GOT3 (cell line): ENCODE measurements around the gene CALML5.

ENCODE experiments used
- DNase-seq: peaks from one replicate; lab custom pipeline; 2025; ENCODE audit warnings: mixed read lengths; lab: John Stamatoyannopoulos, UW

CALML5 gene

GRCh38 chr10:5499493-5500140 lies at the start of gene CALML5:
Gene CALML5, minus strand, starts transcription at chr10:5499570. Its CDS starts 132 bp downstream, at chr10:5499438.
- no peak for DNase-seq

GRCh38 chr10:5547931-5548660 lies 48.7 kb upstream of the CALML5 start:
- DNase-seq, result no peak

- no peak for DNase-seq
Measured at GRCh38 chr10:5547681-5547930, 48.2 kb upstream of the CALML5 start.

GRCh38 chr10:5546891-5547680 lies 47.7 kb upstream of the CALML5 start:
- no peak for DNase-seq

- DNase-seq, result no peak
Measured at GRCh38 chr10:5545778-5546710, 46.7 kb upstream of the CALML5 start.

GRCh38 chr10:5545426-5545777 lies 46.0 kb upstream of the CALML5 start:
- DNase-seq, result no peak

GRCh38 chr10:5545011-5545410 lies 45.6 kb upstream of the CALML5 start:
- DNase-seq, result no peak

GRCh38 chr10:5544216-5544805 lies 44.9 kb upstream of the CALML5 start:
- no peak for DNase-seq

- DNase-seq, result no peak
Measured at GRCh38 chr10:5543623-5544022, 44.3 kb upstream of the CALML5 start.

GRCh38 chr10:5542100-5542499 lies 42.7 kb upstream of the CALML5 start:
- no peak for DNase-seq

- no peak for DNase-seq
Measured at GRCh38 chr10:5540891-5541290, 41.5 kb upstream of the CALML5 start.

- DNase-seq, result no peak
Measured at GRCh38 chr10:5540080-5540479, 40.7 kb upstream of the CALML5 start.

- DNase-seq, result no peak
Measured at GRCh38 chr10:5538892-5539651, 39.7 kb upstream of the CALML5 start.

GRCh38 chr10:5538446-5538845 lies 39.1 kb upstream of the CALML5 start:
- DNase-seq, result no peak

GRCh38 chr10:5537684-5538083 lies 38.3 kb upstream of the CALML5 start:
- DNase-seq, result no peak

GRCh38 chr10:5536486-5537081 lies 37.2 kb upstream of the CALML5 start:
- no peak for DNase-seq

- no peak for DNase-seq
Measured at GRCh38 chr10:5534880-5535856, 35.8 kb upstream of the CALML5 start.

GRCh38 chr10:5534051-5534821 lies 34.9 kb upstream of the CALML5 start:
- no peak for DNase-seq
